Measurements from ENCODE around the gene METRN.

Gene METRN

GRCh38 chr16:723695-724094 lies 8.8 kb downstream of the METRN start:
- no peak for DNase-seq (ENCODE audit: low read depth, low spot score)

DNA sequence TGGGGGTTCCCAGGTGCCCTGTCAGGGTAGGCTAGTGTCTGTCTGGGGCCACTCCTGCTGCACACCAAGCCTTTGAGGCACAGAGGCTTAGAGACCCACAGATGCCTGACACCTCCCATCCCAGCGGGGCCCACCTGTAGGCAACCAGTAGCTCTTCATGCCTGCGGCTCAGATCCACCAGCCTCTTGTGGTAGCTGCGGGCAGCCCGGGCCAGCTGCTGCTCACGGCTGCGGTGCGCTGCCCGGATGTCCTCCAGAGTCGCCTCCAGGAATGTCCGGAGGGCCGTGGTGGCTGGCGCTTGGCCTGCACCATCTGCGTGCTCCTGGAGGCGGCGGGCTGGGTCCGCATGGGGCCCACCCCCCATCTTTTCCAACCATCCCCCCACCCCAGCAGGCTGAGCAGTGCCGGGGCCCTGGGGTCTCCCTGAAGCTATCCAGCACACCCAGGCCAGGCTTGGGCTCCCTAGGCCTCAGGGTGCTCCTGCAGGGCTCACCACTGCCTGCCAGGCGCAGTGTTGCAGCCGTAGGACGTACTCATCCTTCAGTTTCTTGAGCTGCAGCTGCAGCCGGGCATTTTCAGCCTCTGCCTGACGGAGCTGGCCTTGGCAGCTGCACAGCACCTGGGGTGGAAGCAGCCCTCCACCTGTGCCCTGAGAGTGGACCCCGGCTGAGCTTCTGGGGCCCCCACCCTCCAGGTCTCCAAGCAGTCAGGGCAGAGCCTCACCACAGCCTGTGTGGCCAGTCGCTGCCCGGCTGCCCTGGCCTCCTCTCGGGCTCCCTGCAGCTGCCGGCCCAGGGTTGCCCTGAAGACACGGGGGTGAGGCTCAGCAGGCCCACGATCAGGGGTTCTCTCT lies 9.5 kb downstream of the METRN start:
- DNase-seq (ENCODE audit: low read depth, low spot score) = no peak

- no peak for DNase-seq (ENCODE audit: low read depth, low spot score)
These were observed 10.1 kb downstream of the METRN start for GRCh38 chr16:725041-725376.

GRCh38 chr16:725463-726187 lies 10.7 kb downstream of the METRN start:
- no peak for DNase-seq (ENCODE audit: low read depth, low spot score)

DNA sequence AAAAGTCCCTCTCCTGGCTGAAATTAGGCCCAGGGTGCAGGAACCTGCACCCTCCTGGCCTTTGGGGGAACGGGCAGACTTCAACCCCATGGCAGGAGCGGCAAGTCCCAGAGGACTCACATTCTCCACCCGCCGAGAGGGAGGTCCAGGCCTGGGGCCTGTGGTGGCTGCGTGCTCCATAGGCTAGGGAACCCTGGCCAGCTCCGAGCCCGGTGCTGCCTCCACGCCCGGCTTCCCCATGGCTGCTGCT lies 11.2 kb downstream of the METRN start:
- no peak for DNase-seq (ENCODE audit: low read depth, low spot score)

DNA sequence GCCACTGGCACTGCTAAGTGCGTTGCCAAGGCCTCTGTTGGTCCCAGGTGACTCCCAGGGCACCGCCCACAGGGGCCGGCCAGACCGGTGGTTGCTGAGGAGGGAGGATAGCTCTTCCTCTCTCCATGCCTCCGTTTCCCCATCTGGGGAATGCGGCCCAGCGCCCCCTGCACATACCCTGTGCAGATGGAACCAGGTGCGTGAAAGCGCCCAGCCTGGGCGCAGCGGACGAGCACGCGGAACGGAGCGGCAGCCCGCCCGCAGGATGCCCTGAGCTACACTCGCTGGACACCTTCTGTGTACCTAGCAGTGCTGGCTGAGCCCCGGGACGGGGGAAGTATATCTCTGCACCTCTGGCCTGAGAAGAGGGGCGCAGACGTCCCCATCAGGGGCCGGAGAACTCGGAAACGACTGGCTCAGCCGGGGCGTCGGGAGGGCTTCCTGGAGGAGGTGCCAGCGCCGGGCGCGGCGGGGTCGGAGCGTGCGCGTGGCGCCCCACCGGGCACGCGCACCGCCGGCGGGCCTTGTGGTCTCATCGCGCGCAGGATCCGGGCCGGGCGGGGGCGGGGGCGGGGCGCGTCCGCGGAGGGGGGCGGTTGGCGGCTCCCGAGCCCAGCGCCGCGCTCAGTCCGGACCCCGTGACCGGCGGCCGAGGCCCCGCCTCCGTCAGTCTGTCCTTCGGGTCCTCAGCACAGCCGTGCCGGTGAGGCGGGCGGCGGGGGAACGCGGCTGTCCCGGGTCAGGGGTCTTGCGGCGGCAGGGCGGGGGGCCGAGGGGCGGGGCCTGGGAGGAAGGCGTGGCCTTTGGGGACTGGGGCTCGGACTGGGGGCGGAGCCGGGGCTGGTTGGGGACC lies 11.7 kb downstream of the METRN start, which contains the start of the genes CCDC78 and HAGHL:
Gene CCDC78, minus strand, starts transcription at position 6 of the 853 bp plus-strand sequence. CDS start 76 bp downstream, outside the sequence.
Gene HAGHL, plus strand, starts transcription at position 669 of the 853 bp plus-strand sequence. CDS start 404 bp downstream, outside the sequence.
- DNase-seq (ENCODE audit: low read depth, low spot score) = no peak

DNA sequence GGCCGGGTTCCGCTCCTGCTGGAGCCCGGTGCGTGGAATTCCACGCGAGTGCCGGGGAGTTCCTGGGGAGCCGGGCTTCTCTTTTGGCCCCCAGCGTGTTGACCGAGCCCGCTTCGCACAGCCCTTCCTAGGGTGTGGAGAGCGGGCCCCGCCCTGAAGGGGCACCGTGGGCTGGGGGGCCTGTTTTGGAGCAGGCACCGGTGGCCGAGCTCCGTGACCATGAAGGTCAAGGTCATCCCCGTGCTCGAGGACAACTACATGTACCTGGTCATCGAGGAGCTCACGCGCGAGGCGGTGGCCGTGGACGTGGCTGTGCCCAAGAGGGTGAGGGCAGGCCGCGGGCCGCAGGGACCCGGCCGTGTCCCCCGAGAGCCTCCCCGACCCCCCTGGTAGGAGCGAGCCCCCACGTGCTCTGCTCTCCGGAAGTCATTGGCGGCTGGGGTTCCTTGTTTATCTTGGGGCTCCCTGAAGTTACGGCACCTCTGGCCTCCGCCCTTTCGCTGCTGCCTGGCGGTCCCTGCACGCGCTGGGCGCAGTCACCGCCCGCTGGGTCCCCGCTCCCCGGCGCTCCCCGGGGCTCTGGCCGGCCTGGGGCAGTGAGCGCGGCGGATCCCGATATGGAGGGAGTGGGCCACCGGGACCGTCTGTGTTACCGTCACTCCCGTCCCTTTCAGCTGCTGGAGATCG lies 12.5 kb downstream of the METRN start:
- DNase-seq (ENCODE audit: low read depth, low spot score) = no peak

- DNase-seq (ENCODE audit: low read depth, low spot score) = no peak
These were observed 13.4 kb downstream of the METRN start for GRCh38 chr16:728131-728889.

- no peak for DNase-seq (ENCODE audit: low read depth, low spot score)
These were observed 14.2 kb downstream of the METRN start for GRCh38 chr16:728890-729744.

DNA sequence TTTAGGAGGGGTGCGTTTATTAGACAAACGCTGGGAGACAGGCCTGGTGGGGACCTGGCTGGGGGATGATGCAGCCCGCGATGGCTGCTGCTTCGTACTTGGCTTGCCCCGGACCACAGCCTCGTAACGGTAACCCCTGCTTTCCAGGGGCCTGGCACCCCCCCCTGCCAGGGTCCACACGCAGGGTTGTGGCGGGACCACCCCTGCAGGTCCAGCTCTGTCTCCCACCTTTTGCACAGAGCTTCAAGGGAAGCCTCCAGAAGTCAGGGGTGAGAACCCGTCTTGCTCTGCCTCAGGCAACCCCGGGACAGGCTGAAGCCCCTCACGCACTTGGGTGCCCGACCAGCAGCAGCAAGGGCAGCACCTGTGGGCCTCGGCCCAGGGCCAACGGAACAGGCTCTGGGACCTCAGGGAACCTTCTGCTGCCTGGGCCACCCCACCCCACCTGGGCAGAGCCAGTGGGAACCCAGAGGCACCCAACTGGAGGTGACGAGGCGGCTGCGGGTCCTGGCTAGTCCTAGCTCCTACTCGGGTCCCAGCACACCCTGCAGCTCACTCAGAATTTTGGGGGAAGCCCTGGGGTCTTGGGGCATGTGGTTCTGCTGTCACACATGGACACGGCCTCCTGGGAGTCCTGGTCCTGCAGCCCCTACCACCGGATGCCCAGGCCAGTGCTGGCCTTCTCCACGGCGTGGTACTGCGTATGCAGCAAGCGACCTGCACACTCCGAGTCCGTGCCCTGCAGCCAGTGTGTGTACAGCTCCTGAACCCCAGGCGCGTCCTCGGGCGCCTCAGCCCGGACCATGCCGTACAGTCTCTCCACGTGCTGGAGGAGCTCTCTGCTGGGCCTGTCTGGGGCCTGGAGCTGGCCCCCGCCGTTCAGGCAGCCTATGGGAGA lies 15.1 kb downstream of the METRN start:
- no peak for DNase-seq (ENCODE audit: low read depth, low spot score)

- DNase-seq (ENCODE audit: low read depth, low spot score) = no peak
These were observed 16.0 kb downstream of the METRN start for GRCh38 chr16:730666-731509.

- no peak for DNase-seq (ENCODE audit: low read depth, low spot score)
These were observed 17.4 kb downstream of the METRN start for GRCh38 chr16:732332-732731.

- DNase-seq (ENCODE audit: low read depth, low spot score) = no peak
These were observed 18.0 kb downstream of the METRN start for GRCh38 chr16:732936-733335.

DNA sequence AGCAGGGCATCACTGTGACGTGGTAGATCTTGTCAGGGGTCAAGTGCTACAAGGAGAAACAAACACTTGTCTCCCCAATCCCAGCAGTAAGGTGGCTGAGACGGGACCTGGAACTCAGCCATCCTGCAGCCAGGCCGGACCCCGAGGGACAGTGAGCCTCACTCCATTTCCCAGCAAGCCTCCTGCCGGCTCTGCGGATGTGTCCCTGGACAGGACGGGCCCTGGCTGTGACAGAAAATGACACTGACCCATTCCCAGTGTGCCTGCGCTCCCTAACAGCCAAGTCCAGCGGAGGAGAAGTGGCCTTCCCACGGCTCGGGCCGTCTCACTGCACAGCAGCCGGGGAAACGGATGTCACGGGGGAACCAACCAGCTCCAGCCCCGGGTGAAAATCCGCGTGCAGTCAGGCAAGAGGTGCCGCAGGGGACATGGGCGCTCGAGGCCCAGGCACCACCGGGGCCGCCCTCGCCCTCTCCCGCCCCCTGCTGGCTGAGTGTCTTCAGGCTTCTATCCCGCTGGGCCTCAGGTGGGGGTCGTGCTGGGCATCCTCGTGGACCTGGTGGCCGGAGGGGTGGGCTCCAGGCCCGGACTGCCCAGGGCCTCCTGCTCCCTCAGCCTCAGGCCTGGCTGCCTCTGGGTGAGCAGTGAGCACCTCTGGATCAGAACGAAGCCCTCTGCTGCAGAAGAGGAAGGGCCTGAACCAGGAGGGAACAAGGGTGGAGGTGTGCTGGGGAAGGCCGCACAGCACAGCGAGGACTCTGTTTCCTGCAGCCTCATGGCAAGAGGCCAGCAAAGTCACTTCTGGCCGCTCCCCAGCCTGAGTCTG lies 18.7 kb downstream of the METRN start:
- DNase-seq (ENCODE audit: low read depth, low spot score) = no peak

- no peak for DNase-seq (ENCODE audit: low read depth, low spot score)
These were observed 19.5 kb downstream of the METRN start for GRCh38 chr16:734208-734980.

Data from brain pericyte (primary cell).